IMR-90 (cell line): ENCODE data around the gene GAS7. TPM values are rescaled to one million over a fixed set of nuclear protein-coding genes. Genes with fewer than 3 reads are reported as not detected.

Experiments used
- ATAC-seq: fragments of 200-7000 bp; cut with Tn5 transposase; 2 replicates; pipeline ENCODE4 v1.9.1; 2020; ENCODE audit warnings: low read depth, mild to moderate bottlenecking, moderate library complexity
- BruUV-seq: library from RNA; stranded (reverse); fragments of 400-500 nt; replicated peaks from 2 replicates; lab custom pipeline; 2021; lab: Mats Ljungman, UMichigan
- CTCF ChIA-PET: fragments of 300-600 bp; formaldehyde crosslinking; extraction: SDS; loops from one replicate; lab custom pipeline; 2021; ENCODE audit warnings: antibody characterized with exemption; lab: Yijun Ruan, JAX
- POLR2A ChIA-PET: fragments of 300-600 bp; sonication (Branson Sonifier 250); formaldehyde crosslinking; loops from one replicate; lab custom pipeline; 2022; ENCODE audit warnings: antibody characterized with exemption; ENCODE audit not compliant: unreplicated experiment; lab: Charles Lee
- DNase-seq: peaks from one replicate; pipeline ENCODE4 v3.0.0; 2013
- H2AFZ ChIP-seq: replicated peaks from 2 replicates; pipeline ENCODE3; 2013; ENCODE audit warnings: low read length, mild to moderate bottlenecking; ENCODE audit not compliant: poor library complexity
- H2AK5ac ChIP-seq: 2 replicates; pipeline ENCODE4 v1.6.1; 2013; ENCODE audit warnings: low read depth, low read length, inconsistent platforms
- H2AK9ac ChIP-seq: replicated peaks from 2 replicates; pipeline ENCODE3; 2013; ENCODE audit warnings: mild to moderate bottlenecking, low read depth, low read length, moderate library complexity; ENCODE audit not compliant: poor library complexity
- H2BK120ac ChIP-seq: 2 replicates; pipeline ENCODE4 v1.6.1; 2013; ENCODE audit warnings: low read depth, low read length, inconsistent platforms
- H2BK15ac ChIP-seq: 3 replicates; pipeline ENCODE4 v1.6.1; 2013; ENCODE audit warnings: low read depth, low read length, inconsistent platforms
- H2BK20ac ChIP-seq: 2 replicates; pipeline ENCODE4 v1.6.1; 2013; ENCODE audit warnings: low read depth, mild to moderate bottlenecking, inconsistent platforms, low read length, moderate library complexity
- H2BK5ac ChIP-seq: 2 replicates; pipeline ENCODE4 v1.6.1; 2013; ENCODE audit warnings: mild to moderate bottlenecking, low read depth, low read length, inconsistent platforms; ENCODE audit not compliant: poor library complexity, severe bottlenecking
- H3K14ac ChIP-seq: replicated peaks from 2 replicates; pipeline ENCODE4 v1.6.1; 2013; ENCODE audit warnings: low read depth, low read length, inconsistent platforms
- H3K18ac ChIP-seq: 2 replicates; pipeline ENCODE4 v1.6.1; 2013; ENCODE audit warnings: low read depth, low read length, control low read depth
- H3K23ac ChIP-seq: 2 replicates; pipeline ENCODE4 v1.6.1; 2013; ENCODE audit warnings: low read depth, low read length, inconsistent platforms
- H3K27ac ChIP-seq: 2 replicates; pipeline ENCODE4 v1.5.1; 2013; ENCODE audit warnings: mild to moderate bottlenecking, control low read depth, low read length; ENCODE audit not compliant: insufficient read depth
- H3K27me3 ChIP-seq: 2 replicates; pipeline ENCODE4 v1.6.1; 2013; ENCODE audit warnings: low read length; ENCODE audit not compliant: control insufficient read depth, insufficient read depth
- H3K36me3 ChIP-seq: 2 replicates; pipeline ENCODE4 v1.6.1; 2013; ENCODE audit warnings: low read length, mixed read lengths; ENCODE audit not compliant: control insufficient read depth, insufficient read depth
- H3K4ac ChIP-seq: 2 replicates; pipeline ENCODE4 v1.6.1; 2013; ENCODE audit warnings: low read depth, low read length, inconsistent platforms
- H3K4me1 ChIP-seq: 2 replicates; pipeline ENCODE4 v1.6.1; 2013; ENCODE audit warnings: low read length, mixed read lengths; ENCODE audit not compliant: control insufficient read depth, insufficient read depth
- H3K4me2 ChIP-seq: 2 replicates; pipeline ENCODE4 v1.6.1; 2013; ENCODE audit warnings: low read depth, mild to moderate bottlenecking, control low read depth, low read length, moderate library complexity
- H3K4me3 ChIP-seq: 2 replicates; pipeline ENCODE4 v1.5.1; 2013; ENCODE audit warnings: low read depth, mild to moderate bottlenecking, control low read depth, low read length, moderate library complexity; ENCODE audit not compliant: insufficient read depth
- H3K56ac ChIP-seq: 2 replicates; pipeline ENCODE4 v1.6.1; 2013; ENCODE audit warnings: low read length, inconsistent platforms; ENCODE audit not compliant: insufficient read depth; ENCODE audit errors: extremely low read depth
- H3K79me1 ChIP-seq, 2 experiments: 2 replicates each; pipeline ENCODE4 v1.6.1; 2013; ENCODE audit warnings: low read length in 2 of 2, inconsistent platforms in 1 of 2, low read depth in 1 of 2
- H3K9ac ChIP-seq: 2 replicates; pipeline ENCODE4 v1.6.1; 2013; ENCODE audit warnings: low read depth, low read length, control low read depth
- H3K9me1 ChIP-seq: 2 replicates; pipeline ENCODE4 v1.6.1; 2013; ENCODE audit warnings: low read length, inconsistent platforms; ENCODE audit not compliant: insufficient read depth
- H3K9me3 ChIP-seq: 2 replicates; pipeline ENCODE4 v1.6.1; 2013; ENCODE audit warnings: low read length; ENCODE audit not compliant: control insufficient read depth, insufficient read depth
- H4K20me1 ChIP-seq: 2 replicates; pipeline ENCODE4 v1.6.1; 2013; ENCODE audit warnings: low read length, inconsistent platforms; ENCODE audit not compliant: insufficient read depth
- H4K5ac ChIP-seq: 2 replicates; pipeline ENCODE4 v1.6.1; 2013; ENCODE audit warnings: mild to moderate bottlenecking, low read depth, low read length, control low read depth
- H4K8ac ChIP-seq, 2 experiments: 2 replicates each; pipeline ENCODE4 v1.6.1; 2013; ENCODE audit warnings: low read depth in 2 of 2, low read length in 2 of 2, control low read depth in 1 of 2, inconsistent platforms in 1 of 2
- H4K91ac ChIP-seq: 2 replicates; pipeline ENCODE4 v1.6.1; 2013; ENCODE audit warnings: low read depth, low read length, inconsistent platforms; ENCODE audit not compliant: insufficient read depth
- BHLHE40 ChIP-seq: fragments of 150-350 bp; IDR thresholded peaks from 2 replicates; pipeline ENCODE4 v1.6.1; 2016; ENCODE audit warnings: mild to moderate bottlenecking, low read depth, low read length
- CEBPB ChIP-seq: IDR thresholded peaks from 2 replicates; pipeline ENCODE4 v1.6.1; 2012; ENCODE audit warnings: low read depth, low read length, improper control_type of control experiment
- CHD1 ChIP-seq: IDR thresholded peaks from 2 replicates; pipeline ENCODE4 v1.6.1; 2012; ENCODE audit warnings: low read depth, low read length, improper control_type of control experiment
- FOS ChIP-seq: fragments of 150-350 bp; IDR thresholded peaks from 2 replicates; pipeline ENCODE4 v1.6.1; 2016; ENCODE audit warnings: low read depth, low read length
- MAFK ChIP-seq: IDR thresholded peaks from 2 replicates; pipeline ENCODE4 v1.6.1; 2012; ENCODE audit warnings: low read depth, low read length, improper control_type of control experiment
- MXI1 ChIP-seq: IDR thresholded peaks from 2 replicates; pipeline ENCODE4 v1.6.1; 2012; ENCODE audit warnings: low read depth, mild to moderate bottlenecking, low read length, moderate library complexity, borderline replicate concordance
- NFE2L2 ChIP-seq: fragments of 150-350 bp; IDR thresholded peaks from 2 replicates; pipeline ENCODE4 v1.6.1; 2016; ENCODE audit warnings: low read depth, mild to moderate bottlenecking, low read length
- POLR2A ChIP-seq: IDR thresholded peaks from 2 replicates; pipeline ENCODE4 v1.6.1; 2012; ENCODE audit warnings: mild to moderate bottlenecking, low read depth, low read length
- RAD21 ChIP-seq: IDR thresholded peaks from 2 replicates; pipeline ENCODE4 v1.6.1; 2012; ENCODE audit warnings: low read length, improper control_type of control experiment
- RFX5 ChIP-seq: IDR thresholded peaks from 2 replicates; pipeline ENCODE4 v1.8.0; 2012; ENCODE audit warnings: low read depth, mild to moderate bottlenecking, low read length, moderate library complexity
- SMC3 ChIP-seq: fragments of 150-350 bp; IDR thresholded peaks from 2 replicates; pipeline ENCODE4 v1.6.1; 2016; ENCODE audit warnings: low read depth, mild to moderate bottlenecking, antibody characterized with exemption, low read length, moderate library complexity
- WGBS, 2 experiments: methylation state at CpG; one replicate each; pipeline versions ENCODE4 v1.1.5 to v1.1.7; 2013; ENCODE audit warnings: missing lambda C conversion rate in 2 of 2; ENCODE audit not compliant: insufficient read length in 1 of 2; ENCODE audit errors: extremely low coverage in 2 of 2; 5-methylcytosine and 5-hydroxymethylcytosine counted together
- dilution Hi-C: fragments of 300-500 bp; cut with HindIII; formaldehyde crosslinking; loops from one replicate; pipeline ENCODE4 v1.14.3; 2018; ENCODE audit warnings: low sequenced_read_pairs; ENCODE audit not compliant: unreplicated experiment
- in situ Hi-C: fragments of 300-500 bp; cut with MboI; formaldehyde crosslinking; loops from 3 replicates; pipeline ENCODE4 v1.14.3; 2019; ENCODE audit warnings: low sequenced_read_pairs, inconsistent platforms, mixed read lengths
- intact Hi-C: fragments of 100-400 bp; cut with micrococcal nuclease; formaldehyde crosslinking; loops from 2 replicates; pipeline ENCODE4 v1.10.0; 2022
- polyA plus RNA-seq, 3 experiments: library from polyadenylated mRNA; depleted of rRNA; stranded (reverse); fragments of >200 nt; gene quantifications; 2 replicates each; pipeline ENCODE4 v1.2.3, GENCODE V29; 2012; ENCODE audit warnings: low replicate concordance in 1 of 3
- total RNA-seq: library from RNA; depleted of rRNA; stranded (reverse); fragments of >200 nt; gene quantifications from 2 replicates; pipeline ENCODE4 v1.2.3, GENCODE V29; 2012
- TF ChIP-seq, protein P1 (sequence below): fragments of 150-350 bp; IDR thresholded peaks from 2 replicates; pipeline ENCODE4 v1.6.1; 2017; ENCODE audit warnings: mild to moderate bottlenecking, antibody characterized with exemption, low read length, low read depth
- TF ChIP-seq, protein P2 (sequence below): fragments of 150-350 bp; IDR thresholded peaks from 2 replicates; pipeline ENCODE4 v1.6.1; 2016; ENCODE audit warnings: low read depth, mild to moderate bottlenecking, low read length, moderate library complexity, borderline replicate concordance
- TF ChIP-seq, protein P3 (sequence below): conservative IDR thresholded peaks from 2 replicates; pipeline ENCODE4 v1.5.1; 2012; ENCODE audit warnings: mild to moderate bottlenecking, low read depth, low read length, improper control_type of control experiment

GAS7 gene
- total and polyA plus RNA-seq, 2 of the 4 experiments (the other 2 are of a cell fraction): 4.6 to 5.0 TPM

DNA sequence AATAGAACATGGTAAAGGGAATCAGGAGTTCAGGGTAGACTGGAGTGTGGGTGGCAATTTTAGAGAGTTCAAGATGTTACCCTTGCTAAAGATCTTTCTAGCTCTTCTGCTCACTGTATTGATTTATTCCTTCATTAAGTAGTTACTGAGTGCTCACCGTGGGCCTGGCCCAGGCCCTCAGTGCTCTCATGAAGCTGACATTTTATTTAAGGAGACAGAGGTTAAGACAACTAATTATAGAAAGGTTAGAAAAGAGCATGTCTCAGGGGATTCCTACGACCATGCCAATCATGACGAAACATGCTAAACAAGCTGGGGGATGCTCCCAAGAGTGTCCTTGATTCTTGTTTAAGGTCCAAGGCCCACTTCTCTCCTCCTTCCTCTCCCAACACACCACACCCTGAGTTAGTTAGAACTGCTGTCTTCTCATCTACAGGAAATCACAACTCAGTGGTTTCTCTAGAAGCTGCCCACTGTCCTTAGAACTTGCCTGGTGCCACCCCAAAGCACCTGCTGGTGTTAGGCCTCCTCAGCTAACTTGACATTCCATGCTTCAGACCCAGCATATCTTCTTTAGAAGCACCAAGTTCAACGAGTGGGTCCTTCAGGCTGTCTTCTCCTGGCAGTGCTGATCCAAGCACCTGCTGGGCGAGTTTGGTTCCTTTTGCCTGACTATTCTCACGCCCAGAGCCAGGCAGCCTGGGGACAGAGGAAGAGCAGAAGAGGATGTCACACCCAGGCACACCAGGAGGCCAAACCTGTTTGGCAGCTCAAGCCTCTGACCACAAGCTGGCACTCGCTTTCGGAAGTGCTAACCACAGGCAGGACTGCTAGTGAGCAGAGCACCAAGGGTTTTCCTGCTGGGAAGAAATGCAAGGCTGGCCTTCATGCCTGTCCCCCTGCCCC lies 79.0 kb downstream of the GAS7 start:
- Histone ChIP-seq H3K27me3 (no peaks in the 10 kb centered on the region), H2AK5ac (0 out of 2 replicates have a peak overlapping the region, but pooled peaks have one; percentile 10), H2BK5ac (no peak overlapping the region), H2AK9ac (no peak overlapping the region), H3K36me3 (no peaks in the 10 kb centered on the region), H3K9me1 (peaks cover 12% of the 10 kb centered on the region), H3K4ac (peak overlapping the region; percentile 33; the same call in 1 of the 2 replicates), H3K56ac (no peak overlapping the region), H3K4me2 (no peak overlapping the region), H4K91ac (no peak overlapping the region; the same call in 1 of the 2 replicates), H4K5ac (no peak overlapping the region), H3K18ac (no peak overlapping the region), H3K9me3 (no peaks in the 10 kb centered on the region; the same call in 1 of the 2 replicates), H3K79me1 (peaks cover 0 to 4% of the 10 kb centered on the region in 2 experiments; a peak in 1 of 4 replicates), H2BK15ac (peak overlapping the region; percentile 39; the same call in 1 of the 3 replicates), H4K20me1 (no peaks in the 10 kb centered on the region), H2BK20ac (peak overlapping the region; percentile 38; the same call in 1 of the 2 replicates), H3K27ac (no peak overlapping the region), H3K4me3 (no peak overlapping the region), H2BK120ac (peak overlapping the region; percentile 44; the same call in 1 of the 2 replicates), H3K23ac (peak overlapping the region; percentile 51; the same call in 1 of the 2 replicates), H4K8ac (no peak overlapping the region), H3K9ac (no peak overlapping the region), H3K14ac (no peak overlapping the region), H3K4me1 (peaks cover 27% of the 10 kb centered on the region), H2AFZ (no peak overlapping the region)
- ChIA-PET CTCF (no interaction called here), POLR2A (no interaction called here)
- BruUV-seq: no TSS peak
- WGBS, 2 experiments: 83% methylated on average over 4 of the region's 8 CpGs; no CpG with 5 or more reads in 1 of the 2 experiments
- dilution Hi-C loops: no loop called here
- intact Hi-C loops: loop anchor here (10.0 kb wide), 1 partner anchor 495 kb away; no protein-coding TSS in a partner anchor
- DNase-seq: no peak
- in situ Hi-C loops: no loop called here
- ATAC-seq: no peak
- no peak for TF ChIP-seq MXI1
- no peak for TF ChIP-seq NFE2L2
- no peak for TF ChIP-seq SMC3
- no peak for TF ChIP-seq BHLHE40
- TF ChIP-seq, protein P1, sequence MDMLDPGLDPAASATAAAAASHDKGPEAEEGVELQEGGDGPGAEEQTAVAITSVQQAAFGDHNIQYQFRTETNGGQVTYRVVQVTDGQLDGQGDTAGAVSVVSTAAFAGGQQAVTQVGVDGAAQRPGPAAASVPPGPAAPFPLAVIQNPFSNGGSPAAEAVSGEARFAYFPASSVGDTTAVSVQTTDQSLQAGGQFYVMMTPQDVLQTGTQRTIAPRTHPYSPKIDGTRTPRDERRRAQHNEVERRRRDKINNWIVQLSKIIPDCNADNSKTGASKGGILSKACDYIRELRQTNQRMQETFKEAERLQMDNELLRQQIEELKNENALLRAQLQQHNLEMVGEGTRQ: no peak
- no peak for TF ChIP-seq CEBPB
- TF ChIP-seq, protein P2, sequence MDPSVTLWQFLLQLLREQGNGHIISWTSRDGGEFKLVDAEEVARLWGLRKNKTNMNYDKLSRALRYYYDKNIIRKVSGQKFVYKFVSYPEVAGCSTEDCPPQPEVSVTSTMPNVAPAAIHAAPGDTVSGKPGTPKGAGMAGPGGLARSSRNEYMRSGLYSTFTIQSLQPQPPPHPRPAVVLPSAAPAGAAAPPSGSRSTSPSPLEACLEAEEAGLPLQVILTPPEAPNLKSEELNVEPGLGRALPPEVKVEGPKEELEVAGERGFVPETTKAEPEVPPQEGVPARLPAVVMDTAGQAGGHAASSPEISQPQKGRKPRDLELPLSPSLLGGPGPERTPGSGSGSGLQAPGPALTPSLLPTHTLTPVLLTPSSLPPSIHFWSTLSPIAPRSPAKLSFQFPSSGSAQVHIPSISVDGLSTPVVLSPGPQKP: no peak
- no peak for TF ChIP-seq RFX5
- TF ChIP-seq MAFK: no peak
- no peak for TF ChIP-seq CHD1
- no peak for TF ChIP-seq FOS
- TF ChIP-seq POLR2A: no peak
- TF ChIP-seq, protein P3, sequence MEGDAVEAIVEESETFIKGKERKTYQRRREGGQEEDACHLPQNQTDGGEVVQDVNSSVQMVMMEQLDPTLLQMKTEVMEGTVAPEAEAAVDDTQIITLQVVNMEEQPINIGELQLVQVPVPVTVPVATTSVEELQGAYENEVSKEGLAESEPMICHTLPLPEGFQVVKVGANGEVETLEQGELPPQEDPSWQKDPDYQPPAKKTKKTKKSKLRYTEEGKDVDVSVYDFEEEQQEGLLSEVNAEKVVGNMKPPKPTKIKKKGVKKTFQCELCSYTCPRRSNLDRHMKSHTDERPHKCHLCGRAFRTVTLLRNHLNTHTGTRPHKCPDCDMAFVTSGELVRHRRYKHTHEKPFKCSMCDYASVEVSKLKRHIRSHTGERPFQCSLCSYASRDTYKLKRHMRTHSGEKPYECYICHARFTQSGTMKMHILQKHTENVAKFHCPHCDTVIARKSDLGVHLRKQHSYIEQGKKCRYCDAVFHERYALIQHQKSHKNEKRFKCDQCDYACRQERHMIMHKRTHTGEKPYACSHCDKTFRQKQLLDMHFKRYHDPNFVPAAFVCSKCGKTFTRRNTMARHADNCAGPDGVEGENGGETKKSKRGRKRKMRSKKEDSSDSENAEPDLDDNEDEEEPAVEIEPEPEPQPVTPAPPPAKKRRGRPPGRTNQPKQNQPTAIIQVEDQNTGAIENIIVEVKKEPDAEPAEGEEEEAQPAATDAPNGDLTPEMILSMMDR: no peak
- TF ChIP-seq RAD21: no peak
